ENCODE results near the gene ARFGEF3.

GRCh38 chr6:138370631-138371451, 209.1 kb downstream of the ARFGEF3 start:
- TF ChIP-seq CTCF (IDR thresholded peaks at IDR 0.05; ENCODE audit: low read depth, low read length) = no peak
- TF ChIP-seq EZH2phosphoT487 (IDR thresholded peaks at IDR 0.05; ENCODE audit: low read depth) = no peak
